Neuronal stem cell (in vitro differentiated cells): ENCODE results near the gene FMN2.
A peak's percentile ranks its signal among the peaks of the same experiment; 100 is the strongest.

ENCODE experiments used
- DNase-seq: peaks from one replicate; pipeline ENCODE4 v3.0.0-alpha.2; 2013; ENCODE audit warnings: low spot score
- H2AFZ ChIP-seq: one replicate; pipeline ENCODE4 v1.6.1; 2013; ENCODE audit warnings: mild to moderate bottlenecking, low read length, inconsistent platforms
- H2AK5ac ChIP-seq: 2 replicates; pipeline ENCODE4 v1.6.1; 2013; ENCODE audit warnings: low read depth, mild to moderate bottlenecking, inconsistent platforms, low read length, moderate library complexity, mixed read lengths
- H2BK120ac ChIP-seq: 2 replicates; pipeline ENCODE4 v1.6.1; 2013; ENCODE audit warnings: low read depth, mild to moderate bottlenecking, inconsistent platforms, low read length, moderate library complexity, mixed read lengths
- H2BK12ac ChIP-seq: one replicate; pipeline ENCODE4 v1.6.1; 2013; ENCODE audit warnings: low read length, inconsistent platforms
- H2BK15ac ChIP-seq: 2 replicates; pipeline ENCODE4 v1.6.1; 2013; ENCODE audit warnings: mild to moderate bottlenecking, low read length, inconsistent platforms, mixed read lengths
- H2BK5ac ChIP-seq: one replicate; pipeline ENCODE4 v1.6.1; 2013; ENCODE audit warnings: inconsistent platforms, mild to moderate bottlenecking, low read length, moderate library complexity
- H3K14ac ChIP-seq: one replicate; pipeline ENCODE4 v1.6.1; 2013; ENCODE audit warnings: low read length, inconsistent platforms
- H3K18ac ChIP-seq: 2 replicates; pipeline ENCODE4 v1.6.1; 2013; ENCODE audit warnings: low read length, inconsistent platforms
- H3K23ac ChIP-seq: 2 replicates; pipeline ENCODE4 v1.6.1; 2013; ENCODE audit warnings: low read depth, mild to moderate bottlenecking, mixed read lengths, low read length, inconsistent platforms; ENCODE audit not compliant: poor library complexity
- H3K27ac ChIP-seq: replicated peaks from 3 replicates; pipeline ENCODE4 v1.5.1; 2013; ENCODE audit warnings: low read length, inconsistent platforms
- H3K27me3 ChIP-seq, 3 experiments: 2 replicates each; pipeline ENCODE4 v1.6.1; 2013; ENCODE audit warnings: low read length in 3 of 3, mild to moderate bottlenecking in 2 of 3, inconsistent platforms in 1 of 3, low read depth in 1 of 3, mixed read lengths in 1 of 3, moderate library complexity in 1 of 3; ENCODE audit not compliant: control insufficient read depth in 3 of 3, insufficient read depth in 3 of 3
- H3K36me3 ChIP-seq, 2 donors: replicated peaks in 1 of 2; 2 replicates each; pipeline ENCODE4 v1.6.1; 2013; ENCODE audit warnings: low read length in 2 of 2; ENCODE audit not compliant: control insufficient read depth in 2 of 2, insufficient read depth in 2 of 2
- H3K4ac ChIP-seq: 2 replicates; pipeline ENCODE4 v1.6.1; 2013; ENCODE audit warnings: inconsistent platforms, mild to moderate bottlenecking, low read length, moderate library complexity
- H3K4me1 ChIP-seq, 2 donors: 1 replicate in 1 of 2; 2 replicates in 1 of 2; pipeline ENCODE4 v1.6.1; 2013; ENCODE audit warnings: low read length in 2 of 2, low read depth in 1 of 2; ENCODE audit not compliant: control insufficient read depth in 2 of 2, insufficient read depth in 1 of 2
- H3K4me2 ChIP-seq: one replicate; pipeline ENCODE4 v1.6.1; 2013; ENCODE audit warnings: mild to moderate bottlenecking, low read length, inconsistent platforms; ENCODE audit not compliant: insufficient read depth, poor library complexity, severe bottlenecking
- H3K4me3 ChIP-seq, 2 donors: 2 replicates each; pipeline ENCODE4 v1.5.1; 2013; ENCODE audit warnings: low read length in 2 of 2, mild to moderate bottlenecking in 2 of 2, inconsistent platforms in 1 of 2, moderate library complexity in 1 of 2
- H3K79me1 ChIP-seq: one replicate; pipeline ENCODE4 v1.6.1; 2013; ENCODE audit warnings: low read depth, mild to moderate bottlenecking, inconsistent platforms, low read length, moderate library complexity
- H3K9ac ChIP-seq: one replicate; pipeline ENCODE4 v1.6.1; 2013; ENCODE audit warnings: mild to moderate bottlenecking, low read depth, low read length, inconsistent platforms; ENCODE audit not compliant: poor library complexity
- H3K9me3 ChIP-seq, 2 donors: replicated peaks in 1 of 2; 2 replicates each; pipeline versions ENCODE3 to v1.6.1; 2013; ENCODE audit warnings: low read length in 2 of 2, mild to moderate bottlenecking in 2 of 2, inconsistent platforms in 1 of 2, low read depth in 1 of 2, mixed read lengths in 1 of 2, moderate library complexity in 1 of 2; ENCODE audit not compliant: control insufficient read depth in 2 of 2, insufficient read depth in 1 of 2
- H4K8ac ChIP-seq: one replicate; pipeline ENCODE4 v1.6.1; 2013; ENCODE audit warnings: low read depth, mild to moderate bottlenecking, inconsistent platforms, low read length, moderate library complexity
- H4K91ac ChIP-seq: one replicate; pipeline ENCODE4 v1.6.1; 2013; ENCODE audit warnings: low read length, low read depth, mild to moderate bottlenecking, inconsistent platforms; ENCODE audit not compliant: poor library complexity
- WGBS, 2 donors: extraction: QIAGEN DNeasy Blood & Tissue Kit; methylation state at CpG; one replicate each; pipeline ENCODE4 v1.1.7; 2013; ENCODE audit warnings: missing lambda C conversion rate in 2 of 2, mixed read lengths in 1 of 2; ENCODE audit not compliant: insufficient read length in 2 of 2, insufficient replicate concordance in 1 of 2; ENCODE audit errors: extremely low coverage in 2 of 2; 5-methylcytosine and 5-hydroxymethylcytosine counted together

FMN2 gene

DNA sequence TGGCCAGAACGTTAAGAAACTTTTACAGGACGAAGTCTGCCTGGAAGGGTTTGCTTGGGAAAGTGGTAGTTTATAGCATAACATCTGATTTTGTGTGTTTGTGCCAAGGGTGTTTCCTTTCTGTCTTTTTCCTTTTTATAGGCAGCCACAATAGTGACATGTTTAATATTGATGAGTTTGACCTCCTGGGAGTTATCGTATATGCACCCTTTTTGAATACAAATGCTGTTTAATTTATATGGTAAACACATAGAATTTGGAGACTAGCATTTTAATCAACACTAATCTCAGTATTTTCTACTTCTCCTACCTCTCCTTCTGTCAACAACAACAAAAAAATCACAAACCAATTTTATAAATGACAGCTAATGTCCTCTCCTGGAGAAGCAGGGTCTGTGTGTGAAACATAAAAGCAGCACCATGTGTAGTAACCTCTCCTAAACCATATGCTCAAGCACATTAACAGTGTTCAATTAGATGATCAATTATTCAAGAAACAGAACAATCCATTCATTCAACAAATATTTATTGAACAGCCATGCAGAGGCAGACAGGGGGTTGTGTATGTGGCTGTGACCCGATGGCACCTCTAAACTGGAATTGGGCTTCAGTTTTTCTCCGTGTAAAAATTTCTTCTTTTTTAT, 604 bp upstream of the FMN2 start:
- Histone ChIP-seq H3K9ac (no peak overlapping the region), H3K4me3 (peak overlapping the region; percentile 70 to 86), H3K27ac (no peak overlapping the region), H4K91ac (no peak overlapping the region), H2BK12ac (no peak overlapping the region), H3K18ac (no peak overlapping the region), H3K36me3 (peaks cover 0 to 3% of the 10 kb centered on the region in 2 donors), H2AK5ac (no peak overlapping the region), H2BK5ac (no peak overlapping the region), H2BK120ac (no peak overlapping the region), H2BK15ac (no peak overlapping the region), H3K4me1 (peaks cover 7 to 26% of the 10 kb centered on the region in 2 donors), H3K4ac (no peak overlapping the region), H3K4me2 (peak overlapping the region; percentile 98), H3K27me3 (peaks cover 0 to 9% (median 0%) of the 10 kb centered on the region in 3 experiments), H3K9me3 (no peaks in the 10 kb centered on the region), H3K79me1 (peaks cover 2% of the 10 kb centered on the region), H3K23ac (no peak overlapping the region), H4K8ac (no peak overlapping the region), H2AFZ (peak overlapping the region; percentile 94), H3K14ac (no peak overlapping the region)
- DNase-seq, result no peak
- no CpG with 5 or more reads among the region's 5 CpGs for WGBS, 2 donors

DNA sequence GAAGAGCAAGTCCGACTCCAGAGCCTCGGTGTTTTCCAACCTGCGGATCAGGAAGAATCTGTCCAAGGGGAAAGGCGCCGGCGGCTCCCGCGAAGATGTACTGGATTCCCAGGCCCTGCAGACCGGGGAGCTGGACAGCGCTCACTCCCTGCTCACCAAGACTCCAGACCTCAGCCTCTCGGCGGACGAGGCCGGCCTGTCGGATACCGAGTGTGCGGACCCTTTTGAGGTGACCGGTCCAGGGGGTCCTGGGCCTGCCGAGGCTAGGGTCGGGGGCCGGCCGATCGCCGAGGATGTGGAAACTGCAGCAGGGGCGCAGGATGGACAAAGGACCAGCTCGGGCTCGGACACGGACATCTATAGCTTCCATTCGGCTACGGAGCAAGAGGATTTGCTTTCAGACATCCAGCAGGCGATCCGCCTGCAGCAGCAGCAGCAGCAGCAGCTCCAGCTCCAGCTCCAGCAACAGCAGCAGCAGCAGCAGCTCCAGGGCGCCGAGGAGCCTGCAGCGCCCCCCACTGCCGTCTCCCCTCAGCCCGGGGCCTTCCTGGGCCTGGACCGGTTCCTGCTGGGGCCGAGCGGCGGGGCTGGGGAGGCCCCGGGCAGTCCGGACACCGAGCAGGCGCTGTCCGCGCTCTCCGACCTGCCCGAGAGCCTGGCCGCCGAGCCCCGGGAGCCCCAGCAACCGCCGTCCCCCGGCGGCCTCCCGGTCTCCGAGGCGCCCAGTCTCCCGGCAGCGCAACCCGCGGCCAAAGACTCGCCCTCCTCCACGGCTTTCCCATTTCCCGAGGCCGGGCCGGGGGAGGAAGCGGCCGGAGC, 827 bp downstream of the FMN2 start:
- peak overlapping the region; percentile 86 to 87 for H3K4me3 ChIP-seq
- peak overlapping the region; percentile 90 for H3K9ac ChIP-seq
- peaks cover 0 to 9% (median 0%) of the 10 kb centered on the region in 3 experiments for H3K27me3 ChIP-seq
- peaks cover 7 to 32% of the 10 kb centered on the region in 2 donors for H3K4me1 ChIP-seq
- H2BK5ac ChIP-seq, result no peak overlapping the region
- H3K36me3 ChIP-seq, result peaks cover 0 to 3% of the 10 kb centered on the region in 2 donors
- H3K4me2 ChIP-seq, result peak overlapping the region; percentile 98
- no peak overlapping the region for H2BK12ac ChIP-seq
- peak overlapping the region; percentile 96 for H3K18ac ChIP-seq
- peak overlapping the region; percentile 96 for H2BK15ac ChIP-seq
- no peak overlapping the region for H3K4ac ChIP-seq
- H2BK120ac ChIP-seq, result no peak overlapping the region
- H4K8ac ChIP-seq, result no peak overlapping the region
- peak overlapping the region; percentile 52 for H3K23ac ChIP-seq
- no CpG with 5 or more reads among the region's 70 CpGs for WGBS, 2 donors
- H4K91ac ChIP-seq, result no peak overlapping the region
- DNase-seq, result peak; percentile 44
- no peak overlapping the region for H3K27ac ChIP-seq
- H3K79me1 ChIP-seq, result peaks cover 2% of the 10 kb centered on the region
- no peak overlapping the region for H3K14ac ChIP-seq
- no peaks in the 10 kb centered on the region for H3K9me3 ChIP-seq
- peak overlapping the region; percentile 94 for H2AFZ ChIP-seq
- peak overlapping the region; percentile 88 for H2AK5ac ChIP-seq

DNA sequence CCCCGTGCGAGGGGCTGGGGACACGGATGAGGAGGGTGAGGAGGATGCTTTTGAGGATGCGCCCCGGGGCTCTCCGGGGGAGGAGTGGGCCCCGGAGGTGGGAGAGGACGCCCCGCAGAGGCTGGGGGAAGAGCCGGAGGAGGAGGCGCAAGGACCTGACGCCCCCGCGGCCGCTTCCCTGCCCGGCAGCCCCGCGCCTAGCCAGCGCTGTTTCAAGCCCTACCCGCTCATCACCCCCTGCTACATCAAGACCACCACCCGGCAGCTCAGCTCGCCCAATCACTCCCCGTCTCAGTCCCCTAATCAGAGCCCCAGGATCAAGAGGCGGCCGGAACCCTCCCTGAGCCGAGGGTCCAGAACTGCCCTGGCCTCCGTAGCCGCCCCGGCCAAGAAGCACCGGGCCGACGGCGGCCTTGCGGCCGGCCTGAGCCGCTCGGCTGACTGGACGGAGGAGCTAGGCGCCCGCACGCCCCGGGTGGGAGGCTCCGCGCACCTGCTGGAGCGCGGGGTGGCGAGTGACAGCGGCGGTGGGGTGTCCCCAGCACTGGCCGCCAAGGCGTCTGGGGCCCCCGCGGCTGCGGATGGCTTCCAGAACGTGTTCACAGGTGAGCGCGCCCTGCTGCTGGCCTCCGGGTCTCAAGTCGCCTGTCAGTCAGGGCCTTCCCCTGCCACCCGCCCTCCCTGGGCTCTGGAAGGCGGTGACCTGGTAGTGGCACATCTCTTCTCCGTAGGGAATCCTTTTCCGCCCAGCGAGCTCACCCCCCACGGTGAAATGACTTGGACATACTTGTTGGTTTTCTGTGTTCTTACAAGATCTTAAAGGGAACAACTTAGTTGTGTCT, 1.7 kb downstream of the FMN2 start:
- no CpG with 5 or more reads among the region's 65 CpGs for WGBS, 2 donors
- H3K27me3 ChIP-seq, result peaks cover 0 to 9% (median 0%) of the 10 kb centered on the region in 3 experiments

More for the DNA sequence above, 1.7 kb downstream of the FMN2 start:
- Histone ChIP-seq H2AFZ (peak overlapping the region; percentile 94), H2BK120ac (no peak overlapping the region), H4K91ac (no peak overlapping the region), H2BK15ac (no peak overlapping the region), H4K8ac (no peak overlapping the region), H3K9me3 (no peaks in the 10 kb centered on the region), H2AK5ac (no peak overlapping the region), H3K4me1 (peaks cover 7 to 32% of the 10 kb centered on the region in 2 donors), H3K27ac (no peak overlapping the region), H3K4me2 (peak overlapping the region; percentile 98), H3K18ac (peak overlapping the region; percentile 85), H2BK5ac (no peak overlapping the region), H3K4me3 (peak overlapping the region; percentile 86 to 87), H2BK12ac (no peak overlapping the region), H3K23ac (peak overlapping the region; percentile 52), H3K79me1 (peaks cover 2% of the 10 kb centered on the region), H3K36me3 (peaks cover 0 to 6% of the 10 kb centered on the region in 2 donors), H3K4ac (no peak overlapping the region), H3K9ac (peak overlapping the region; percentile 90), H3K14ac (no peak overlapping the region)
- DNase-seq, result peak; percentile 33
